Thyroid gland (tissue), 4 donors: ENCODE data around the gene CTAG2. TPM values are rescaled to one million over a fixed set of nuclear protein-coding genes. Genes with fewer than 3 reads are reported as not detected.

ENCODE experiments used
- DNase-seq, 2 donors: peaks; one replicate each; pipeline ENCODE4 v3.0.0-alpha.2; 2019
- H3K27ac ChIP-seq, 3 donors: fragments of 200-600 bp; sonication (generic); 1 replicate in 2 of 3; 2 replicates in 1 of 3; pipeline ENCODE4 v1.5.1; 2016 to 2019; ENCODE audit warnings: mild to moderate bottlenecking in 1 of 3, moderate library complexity in 1 of 3
- H3K27me3 ChIP-seq: fragments of 200-600 bp; sonication (generic); one replicate; pipeline ENCODE4 v1.5.1; 2019
- H3K36me3 ChIP-seq, 2 donors: fragments of 200-600 bp; sonication (generic); one replicate each; pipeline ENCODE4 v1.5.1; 2016 to 2019
- H3K4me1 ChIP-seq, 2 donors: fragments of 200-600 bp; sonication (generic); one replicate each; pipeline ENCODE4 v1.5.1; 2017 to 2019
- H3K4me3 ChIP-seq, 3 donors: fragments of 200-600 bp; sonication (generic); replicated peaks in 1 of 3; 1 replicate in 2 of 3; 2 replicates in 1 of 3; pipeline ENCODE4 v1.5.1; 2016; ENCODE audit warnings: mild to moderate bottlenecking in 1 of 3
- H3K9me3 ChIP-seq: fragments of 200-600 bp; sonication (generic); one replicate; pipeline ENCODE4 v1.5.1; 2017
- CTCF ChIP-seq, 6 experiments: fragments of 200-600 bp in 3 of 6; fragments of 450-650 bp in 3 of 6; sonication (generic) in 3 of 6; IDR thresholded peaks; one replicate each; pipeline ENCODE4 v1.5.1; 2016 to 2019; ENCODE audit warnings: antibody characterized with exemption in 6 of 6, mild to moderate bottlenecking in 2 of 6, inconsistent platforms in 1 of 6, moderate library complexity in 1 of 6
- POLR2A ChIP-seq, 2 donors: fragments of 450-650 bp; IDR thresholded peaks; one replicate each; pipeline ENCODE4 v1.6.1; 2017; ENCODE audit warnings: antibody characterized with exemption in 2 of 2, mild to moderate bottlenecking in 2 of 2, moderate library complexity in 1 of 2
- WGBS, 2 donors: methylation state at CpG; one replicate each; pipeline ENCODE4 v1.1.5; 2017; 5-methylcytosine and 5-hydroxymethylcytosine counted together
- intact Hi-C: fragments of 100-400 bp; cut with DNase I; formaldehyde crosslinking; loops from one replicate; pipeline ENCODE4 v1.15.1; 2023
- small RNA-seq: library from RNA; depleted of rRNA; stranded (forward); fragments of <200 nt; gene quantifications from one replicate; pipeline ENCODE3, GENCODE V24; 2016
- total RNA-seq, 4 donors: library from RNA; depleted of rRNA; stranded (reverse); fragments of >200 nt; gene quantifications; one replicate each; pipeline ENCODE4 v1.2.3, GENCODE V29; 2016

Gene CTAG2
- total RNA-seq, 4 donors from 2014 or later, result not detected

GRCh38 chrX:154602226-154602625, 51.2 kb downstream of the CTAG2 start:
- TF ChIP-seq POLR2A (IDR thresholded peaks at IDR 0.05) (no peak), CTCF (IDR thresholded peaks at IDR 0.05) (no peak)
- 61 to 80% methylated on average over 4 to 11 of the region's 13 CpGs for WGBS, 2 donors
- Histone ChIP-seq H3K36me3 (no peaks in the 10 kb centered on the region), H3K27me3 (no peaks in the 10 kb centered on the region), H3K4me3 (no peak overlapping the region), H3K27ac (no peak overlapping the region), H3K9me3 (no peaks in the 10 kb centered on the region), H3K4me1 (no peaks in the 10 kb centered on the region)
- intact Hi-C loops, result no loop called here
- DNase-seq, result no peak

Small RNA genes lying within 50 kb of the gene (small RNA-seq; reads per million reads assigned to genes)
- gene AC244090.1, result not detected
- not detected for gene AC244107.2

Other genes with a start within 250 kb of the CTAG2 start
- 10 to 100 TPM; 40.7 to 92.9 (median 61.6) TPM for gene DNASE1L1, start 244.3 kb downstream of the CTAG2 start, total RNA-seq
- 10 to 100 TPM; 41.1 to 75.9 (median 59.0) TPM for gene TAFAZZIN, start 242.0 kb downstream of the CTAG2 start, total RNA-seq
- 100 to 1,000 TPM in 1 of 4 donors, 10 to 100 TPM in 3; 69.0 to 172 (median 84.4) TPM for gene ATP6AP1, start 224.9 kb downstream of the CTAG2 start, total RNA-seq
- gene GDI1, start 216.4 kb downstream of the CTAG2 start, total RNA-seq, result 10 to 100 TPM; 59.7 to 86.2 (median 78.1) TPM
- 10 to 100 TPM; 39.9 to 76.3 (median 47.4) TPM for gene FAM50A, start 209.4 kb downstream of the CTAG2 start, total RNA-seq
- gene PLXNA3, start 195.3 kb downstream of the CTAG2 start, total RNA-seq, result 10 to 100 TPM in 2 of 4 donors, 1 to 10 TPM in 2; 3.9 to 20.7 (median 14.1) TPM
- 10 to 100 TPM; 10.2 to 18.9 (median 12.6) TPM for gene LAGE3, start 174.3 kb downstream of the CTAG2 start, total RNA-seq
- 10 to 100 TPM; 32.9 to 63.4 (median 41.3) TPM for gene UBL4A, start 167.0 kb downstream of the CTAG2 start, total RNA-seq
- 10 to 100 TPM; 21.9 to 40.6 (median 29.3) TPM for gene SLC10A3, start 162.9 kb downstream of the CTAG2 start, total RNA-seq
- gene FAM3A, start 137.3 kb downstream of the CTAG2 start, total RNA-seq, result 10 to 100 TPM; 56.3 to 67.7 (median 65.3) TPM
- gene G6PD, start 106.7 kb downstream of the CTAG2 start, total RNA-seq, result 100 to 1,000 TPM in 2 of 4 donors, 10 to 100 TPM in 2; 47.2 to 288 (median 158) TPM
- 10 to 100 TPM; 14.4 to 24.3 (median 16.8) TPM for gene IKBKG, start 106.0 kb downstream of the CTAG2 start, total RNA-seq
- gene CTAG1A, start 68.4 kb downstream of the CTAG2 start, total RNA-seq, result not detected
- gene CTAG1B, start 34.3 kb downstream of the CTAG2 start, total RNA-seq, result not detected
- gene GAB3, start 97.5 kb upstream of the CTAG2 start, total RNA-seq, result 10 to 100 TPM in 1 of 4 donors, 1 to 10 TPM in 3; 5.8 to 10.2 (median 8.1) TPM
- 10 to 100 TPM; 33.8 to 41.5 (median 35.2) TPM for gene DKC1, start 109.3 kb upstream of the CTAG2 start, total RNA-seq
- gene MPP1, start 151.9 kb upstream of the CTAG2 start, total RNA-seq, result 10 to 100 TPM; 26.8 to 47.3 (median 28.8) TPM
- not detected for gene SMIM9, start 181.1 kb upstream of the CTAG2 start, total RNA-seq
- gene F8A1, start 232.8 kb upstream of the CTAG2 start, total RNA-seq, result 10 to 100 TPM in 2 of 4 donors, 1 to 10 TPM in 1, not detected in 1; 1.1 to 34.3 (median 13.3) TPM